ENCODE measurements around the gene SPOCK1.

DNA sequence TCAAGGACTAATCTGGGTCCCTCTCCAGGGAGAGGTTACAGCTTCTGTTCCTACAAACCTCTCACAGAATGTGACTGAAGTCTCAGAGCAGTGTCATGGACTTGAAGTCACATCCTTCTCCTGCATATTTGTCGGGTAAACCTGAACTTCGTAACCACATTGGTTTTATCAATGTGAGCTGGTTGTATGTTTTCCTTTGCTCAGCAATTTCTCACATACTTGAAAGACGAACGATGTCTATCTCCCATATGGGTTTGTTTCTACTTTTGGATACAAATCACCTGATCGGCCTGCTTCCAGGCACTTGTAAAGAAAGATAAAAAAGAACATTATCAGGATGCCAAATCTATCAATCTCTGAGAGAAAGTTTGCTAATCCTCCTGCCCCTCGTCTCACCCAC lies 411.0 kb downstream of the SPOCK1 start:
- TF ChIP-seq, protein P1, sequence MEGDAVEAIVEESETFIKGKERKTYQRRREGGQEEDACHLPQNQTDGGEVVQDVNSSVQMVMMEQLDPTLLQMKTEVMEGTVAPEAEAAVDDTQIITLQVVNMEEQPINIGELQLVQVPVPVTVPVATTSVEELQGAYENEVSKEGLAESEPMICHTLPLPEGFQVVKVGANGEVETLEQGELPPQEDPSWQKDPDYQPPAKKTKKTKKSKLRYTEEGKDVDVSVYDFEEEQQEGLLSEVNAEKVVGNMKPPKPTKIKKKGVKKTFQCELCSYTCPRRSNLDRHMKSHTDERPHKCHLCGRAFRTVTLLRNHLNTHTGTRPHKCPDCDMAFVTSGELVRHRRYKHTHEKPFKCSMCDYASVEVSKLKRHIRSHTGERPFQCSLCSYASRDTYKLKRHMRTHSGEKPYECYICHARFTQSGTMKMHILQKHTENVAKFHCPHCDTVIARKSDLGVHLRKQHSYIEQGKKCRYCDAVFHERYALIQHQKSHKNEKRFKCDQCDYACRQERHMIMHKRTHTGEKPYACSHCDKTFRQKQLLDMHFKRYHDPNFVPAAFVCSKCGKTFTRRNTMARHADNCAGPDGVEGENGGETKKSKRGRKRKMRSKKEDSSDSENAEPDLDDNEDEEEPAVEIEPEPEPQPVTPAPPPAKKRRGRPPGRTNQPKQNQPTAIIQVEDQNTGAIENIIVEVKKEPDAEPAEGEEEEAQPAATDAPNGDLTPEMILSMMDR (IDR thresholded peaks at IDR 0.05; ENCODE audit: low read depth, low read length) = no peak
- TF ChIP-seq POLR2A (IDR thresholded peaks at IDR 0.05; ENCODE audit: extremely low read depth, insufficient read length) = no peak
- TF ChIP-seq, protein P2, sequence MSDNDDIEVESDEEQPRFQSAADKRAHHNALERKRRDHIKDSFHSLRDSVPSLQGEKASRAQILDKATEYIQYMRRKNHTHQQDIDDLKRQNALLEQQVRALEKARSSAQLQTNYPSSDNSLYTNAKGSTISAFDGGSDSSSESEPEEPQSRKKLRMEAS (IDR thresholded peaks at IDR 0.05; ENCODE audit: low read depth, low read length) = no peak
